H4 (cell line): ENCODE measurements around the gene GDPGP1. TPM values are rescaled to one million over a fixed set of nuclear protein-coding genes. Genes with fewer than 3 reads are reported as not detected.
"Not testable (repeated sequence)": the region's sequence is repeated elsewhere in the genome, so short reads cannot be mapped to it uniquely, and the experiment has no call there.

Experiments
- DNase-seq: peaks from one replicate; pipeline ENCODE4 v3.0.0-alpha.2; 2015; ENCODE audit warnings: low spot score
- total RNA-seq: library from RNA; depleted of rRNA; stranded (reverse); fragments of >200 nt; shearing (Covaris generic); gene quantifications from 2 replicates; pipeline ENCODE4 v1.2.3, GENCODE V29; 2014

The GDPGP1 gene
- total RNA-seq, 1 experiment from 2014 or later = 3.1 TPM

DNA sequence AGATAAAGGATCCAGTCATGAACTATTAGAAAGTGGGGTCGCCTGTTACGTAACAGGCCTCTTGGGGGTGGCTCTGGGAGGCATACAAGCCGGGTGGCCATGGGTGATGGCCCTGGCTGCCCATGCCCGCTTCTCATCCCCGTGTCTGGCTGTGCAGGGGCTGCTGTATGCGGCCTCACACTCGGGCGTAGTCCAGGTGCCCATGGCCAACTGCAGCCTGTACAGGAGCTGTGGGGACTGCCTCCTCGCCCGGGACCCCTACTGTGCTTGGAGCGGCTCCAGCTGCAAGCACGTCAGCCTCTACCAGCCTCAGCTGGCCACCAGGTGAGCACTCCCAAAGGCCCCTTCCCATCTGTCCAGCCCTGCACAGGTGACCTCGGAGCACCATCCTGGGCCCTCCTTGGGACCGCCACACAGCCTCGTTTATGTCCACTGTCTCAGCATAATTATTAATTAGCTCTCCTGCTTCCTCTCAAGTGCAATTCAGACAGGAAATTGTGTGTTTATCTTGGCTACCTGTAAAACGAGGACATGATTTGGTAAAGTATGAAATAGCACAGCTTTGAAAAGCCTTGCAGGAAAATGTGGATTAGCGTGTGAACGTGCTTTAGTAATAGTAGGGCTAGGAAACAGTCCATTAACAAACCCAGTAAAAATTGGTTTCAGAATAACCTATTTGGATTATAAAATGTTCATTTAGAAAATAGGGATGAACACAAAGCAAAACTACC, 8.3 kb upstream of the GDPGP1 start:
- DNase-seq = no peak

DNA sequence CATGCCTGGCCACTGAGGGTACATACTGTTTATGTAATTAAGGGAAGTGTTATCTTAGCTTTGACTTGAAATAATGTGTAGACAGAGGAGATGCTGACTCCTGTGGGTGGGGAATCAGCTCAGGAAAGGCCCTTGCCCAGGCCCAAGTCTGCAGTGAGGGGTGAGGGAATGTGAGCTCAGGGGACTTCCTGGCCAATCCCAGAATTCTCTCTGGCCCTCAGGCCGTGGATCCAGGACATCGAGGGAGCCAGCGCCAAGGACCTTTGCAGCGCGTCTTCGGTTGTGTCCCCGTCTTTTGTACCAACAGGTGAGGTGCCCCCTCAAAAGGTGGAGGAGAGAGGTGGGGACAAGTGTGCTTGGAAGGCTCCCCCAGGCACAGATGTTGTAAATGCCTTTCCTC, 6.7 kb upstream of the GDPGP1 start:
- DNase-seq = no peak

DNA sequence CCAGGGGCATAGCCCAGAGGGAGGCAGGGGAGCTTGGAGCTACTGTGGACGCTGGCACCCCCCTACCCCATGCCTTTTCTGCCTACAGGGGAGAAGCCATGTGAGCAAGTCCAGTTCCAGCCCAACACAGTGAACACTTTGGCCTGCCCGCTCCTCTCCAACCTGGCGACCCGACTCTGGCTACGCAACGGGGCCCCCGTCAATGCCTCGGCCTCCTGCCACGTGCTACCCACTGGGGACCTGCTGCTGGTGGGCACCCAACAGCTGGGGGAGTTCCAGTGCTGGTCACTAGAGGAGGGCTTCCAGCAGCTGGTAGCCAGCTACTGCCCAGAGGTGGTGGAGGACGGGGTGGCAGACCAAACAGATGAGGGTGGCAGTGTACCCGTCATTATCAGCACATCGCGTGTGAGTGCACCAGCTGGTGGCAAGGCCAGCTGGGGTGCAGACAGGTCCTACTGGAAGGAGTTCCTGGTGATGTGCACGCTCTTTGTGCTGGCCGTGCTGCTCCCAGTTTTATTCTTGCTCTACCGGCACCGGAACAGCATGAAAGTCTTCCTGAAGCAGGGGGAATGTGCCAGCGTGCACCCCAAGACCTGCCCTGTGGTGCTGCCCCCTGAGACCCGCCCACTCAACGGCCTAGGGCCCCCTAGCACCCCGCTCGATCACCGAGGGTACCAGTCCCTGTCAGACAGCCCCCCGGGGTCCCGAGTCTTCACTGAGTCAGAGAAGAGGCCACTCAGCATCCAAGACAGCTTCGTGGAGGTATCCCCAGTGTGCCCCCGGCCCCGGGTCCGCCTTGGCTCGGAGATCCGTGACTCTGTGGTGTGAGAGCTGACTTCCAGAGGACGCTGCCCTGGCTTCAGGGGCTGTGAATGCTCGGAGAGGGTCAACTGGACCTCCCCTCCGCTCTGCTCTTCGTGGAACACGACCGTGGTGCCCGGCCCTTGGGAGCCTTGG, 5.9 kb upstream of the GDPGP1 start:
- DNase-seq = no peak

DNA sequence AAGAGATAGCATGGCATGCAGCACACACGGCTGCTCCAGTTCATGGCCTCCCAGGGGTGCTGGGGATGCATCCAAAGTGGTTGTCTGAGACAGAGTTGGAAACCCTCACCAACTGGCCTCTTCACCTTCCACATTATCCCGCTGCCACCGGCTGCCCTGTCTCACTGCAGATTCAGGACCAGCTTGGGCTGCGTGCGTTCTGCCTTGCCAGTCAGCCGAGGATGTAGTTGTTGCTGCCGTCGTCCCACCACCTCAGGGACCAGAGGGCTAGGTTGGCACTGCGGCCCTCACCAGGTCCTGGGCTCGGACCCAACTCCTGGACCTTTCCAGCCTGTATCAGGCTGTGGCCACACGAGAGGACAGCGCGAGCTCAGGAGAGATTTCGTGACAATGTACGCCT, 5.0 kb upstream of the GDPGP1 start:
- DNase-seq = no peak

DNA sequence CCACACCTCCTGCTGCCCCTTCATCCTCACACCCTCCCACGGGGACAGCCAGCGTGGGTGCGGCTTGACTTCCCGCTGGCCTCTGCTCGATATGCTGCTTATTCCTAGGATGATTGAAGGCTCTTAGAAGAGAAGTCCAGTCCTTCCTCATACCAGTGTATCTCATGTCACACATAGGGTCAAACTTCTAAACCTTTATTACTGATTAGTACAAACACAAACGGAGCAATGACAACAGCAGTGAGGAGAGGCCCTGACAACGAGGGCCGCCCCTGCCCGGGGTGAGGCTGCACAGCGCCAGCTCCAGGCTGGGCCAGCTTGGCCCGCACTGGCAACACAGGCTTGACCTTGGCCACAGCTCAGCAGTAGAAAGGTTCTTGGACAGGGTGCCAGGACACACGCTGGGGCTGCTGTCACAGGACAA, 3.9 kb upstream of the GDPGP1 start:
- DNase-seq = no peak

DNA sequence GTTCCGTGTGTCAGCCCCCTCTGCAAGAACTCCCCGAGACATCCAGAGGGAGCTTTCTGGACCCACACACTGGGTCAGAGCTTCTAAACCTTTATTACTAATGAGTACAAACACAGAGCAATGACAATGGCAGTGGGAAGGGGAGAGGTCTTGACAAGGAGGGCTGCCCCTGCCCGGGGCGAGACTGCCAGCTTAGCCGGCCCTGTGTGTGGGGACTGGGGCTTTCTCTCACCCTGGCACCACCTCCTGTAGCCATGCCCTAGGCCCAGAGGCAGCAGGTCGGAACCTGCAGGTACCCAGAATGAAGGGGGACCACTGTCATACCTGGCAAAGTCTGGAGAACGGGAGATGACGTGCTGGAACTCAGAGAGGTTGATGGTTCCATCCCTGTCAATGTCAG, 3.4 kb upstream of the GDPGP1 start:
- DNase-seq = no peak

DNA sequence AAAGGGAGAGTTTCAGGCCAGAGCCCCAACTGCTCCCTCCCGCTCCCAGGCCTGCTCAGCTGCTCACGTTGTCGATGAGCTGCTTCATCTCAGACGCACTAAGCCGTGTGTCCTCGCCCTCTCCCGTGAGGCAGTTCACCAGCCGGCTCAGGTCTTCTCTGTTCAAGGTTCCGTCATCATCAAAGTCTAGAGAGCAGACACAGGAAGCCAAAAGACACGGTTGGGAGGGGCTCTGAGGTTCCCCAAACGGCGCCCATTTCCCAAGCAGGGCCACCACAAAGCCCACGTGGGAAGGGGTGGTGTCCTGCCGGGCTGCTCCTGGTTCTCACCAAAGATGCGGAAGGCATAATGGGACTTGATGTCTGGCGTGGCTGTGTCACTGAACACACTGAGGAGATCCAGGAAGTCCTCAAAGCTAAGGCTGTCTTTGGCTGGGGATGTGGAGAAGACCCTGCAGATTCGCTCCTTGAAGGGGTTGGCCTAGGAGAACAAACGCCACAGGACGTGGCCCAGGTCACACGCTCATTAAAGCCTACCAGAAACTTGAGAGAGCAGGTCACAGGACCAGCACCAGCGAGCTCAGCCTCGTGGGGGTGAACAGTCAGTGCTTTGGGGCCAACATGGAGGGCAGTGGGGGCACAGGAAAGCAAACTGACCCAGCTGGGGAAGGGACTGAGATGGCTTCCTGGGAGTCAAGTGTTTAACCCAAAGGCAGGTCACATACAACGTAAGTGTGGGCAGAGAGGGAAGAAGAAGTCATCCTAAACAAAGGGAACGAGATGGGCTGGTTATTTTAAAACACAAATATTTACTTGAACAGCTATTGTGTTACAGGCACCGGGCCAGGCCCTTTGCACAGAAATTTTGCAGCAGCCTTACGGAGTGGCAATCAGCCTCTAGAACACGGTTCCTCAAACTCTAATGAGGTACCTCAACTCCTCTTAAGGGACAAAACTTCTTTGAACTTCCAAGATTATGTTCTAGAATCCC, 2.7 kb upstream of the GDPGP1 start:
- DNase-seq = no peak

DNA sequence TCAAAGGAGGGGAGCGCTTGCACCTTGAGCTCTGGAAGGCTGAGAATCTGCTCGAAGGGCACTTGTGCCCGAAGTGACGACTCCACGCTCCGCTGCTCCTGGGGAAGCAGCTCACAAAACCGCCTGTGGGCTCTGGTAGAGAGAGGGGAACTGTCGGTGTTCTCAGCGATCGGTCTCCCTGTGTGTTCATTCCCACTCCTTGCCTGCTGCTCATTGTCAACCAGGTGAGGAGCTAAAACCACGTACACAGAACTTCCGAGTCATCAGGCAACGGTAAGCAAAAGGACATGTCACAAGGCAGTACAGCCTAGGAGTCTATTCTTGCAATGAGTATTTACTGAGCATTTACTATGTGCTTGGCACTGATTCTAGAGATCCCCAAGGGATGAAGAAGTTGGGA, 1.8 kb upstream of the GDPGP1 start:
- DNase-seq = no peak

DNA sequence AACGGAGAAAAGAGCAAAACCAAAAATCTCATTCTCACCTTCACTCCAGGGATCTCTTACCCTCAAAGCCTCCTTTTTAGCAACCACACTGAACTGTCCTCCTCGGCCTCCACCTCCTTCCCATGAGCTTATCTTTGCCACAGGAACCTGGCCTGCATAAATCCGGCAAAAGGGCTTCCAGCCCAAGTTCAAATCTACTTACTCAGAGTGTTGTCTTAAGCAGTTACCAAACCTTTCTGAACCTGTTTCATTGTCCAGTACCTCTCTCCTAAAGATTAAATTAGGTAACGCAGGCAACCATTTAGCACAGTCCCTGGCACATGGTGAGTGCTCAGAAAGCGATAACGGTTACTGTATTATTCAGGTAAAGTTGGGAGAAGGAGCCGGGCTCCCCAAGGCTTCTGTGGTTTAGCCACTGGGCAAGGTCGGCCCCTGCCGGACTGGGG, 1.0 kb upstream of the GDPGP1 start:
- no peak for DNase-seq

DNA sequence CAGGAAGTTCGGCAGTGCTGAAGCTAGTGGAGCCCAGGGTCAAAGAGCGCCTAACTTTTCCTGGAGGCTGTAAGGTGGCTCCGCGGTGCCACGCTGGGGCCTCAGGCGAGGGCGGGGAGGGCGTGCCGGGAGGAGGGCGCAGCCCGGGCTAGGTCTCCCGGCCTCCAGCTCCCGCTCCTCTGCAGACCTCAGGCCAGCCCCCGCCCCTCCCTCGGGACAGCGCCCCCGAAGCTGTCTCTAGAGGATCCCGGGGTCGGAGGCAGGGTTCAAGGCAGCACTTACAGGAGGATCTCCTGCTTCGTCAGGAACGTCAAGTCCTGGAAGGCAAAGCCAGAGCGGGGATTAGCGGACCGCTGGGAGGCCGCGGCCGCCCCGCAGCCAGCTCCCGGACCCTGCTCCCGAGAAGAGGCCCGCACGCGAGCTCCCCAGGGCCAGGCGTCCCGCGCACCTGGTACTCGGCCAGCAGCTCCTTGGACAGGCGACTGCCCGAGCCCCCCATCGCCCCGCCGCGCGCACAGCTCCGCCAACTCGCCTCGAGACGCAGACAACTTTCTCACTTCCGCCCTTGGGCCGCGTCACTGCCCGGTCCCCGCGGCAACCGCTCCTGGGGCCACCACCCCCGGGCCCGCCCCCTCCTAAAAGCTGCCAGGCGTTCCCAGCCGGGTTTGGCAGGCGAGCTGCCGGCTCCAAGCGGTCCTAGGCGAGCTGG, 468 bp upstream of the GDPGP1 start, which contains the start of gene CIB1:
CIB1 (minus strand) TSS at position 555 of the 709 bp plus-strand sequence; CDS start at position 499, 56 bp downstream.
- peak; percentile 90 for DNase-seq

DNA sequence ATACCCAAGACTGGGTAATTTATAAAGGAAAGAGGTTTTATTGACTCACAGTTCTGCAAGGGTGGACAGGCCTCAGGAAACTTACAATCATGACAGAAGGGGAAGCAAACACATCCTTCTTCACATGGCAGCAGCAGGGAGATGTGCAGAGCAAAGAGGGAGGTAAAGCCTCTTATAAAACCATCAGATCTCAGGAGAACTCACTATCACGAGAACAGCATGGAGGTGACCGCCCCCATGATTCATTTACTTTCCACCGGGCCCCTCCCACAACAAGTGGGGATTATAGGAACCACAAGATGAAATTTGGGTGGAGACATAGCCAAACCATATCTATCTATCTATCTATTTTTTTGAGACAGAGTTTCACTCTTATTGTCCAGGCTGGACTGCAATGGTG, 5.4 kb downstream of the GDPGP1 start:
- no peak for DNase-seq

DNA sequence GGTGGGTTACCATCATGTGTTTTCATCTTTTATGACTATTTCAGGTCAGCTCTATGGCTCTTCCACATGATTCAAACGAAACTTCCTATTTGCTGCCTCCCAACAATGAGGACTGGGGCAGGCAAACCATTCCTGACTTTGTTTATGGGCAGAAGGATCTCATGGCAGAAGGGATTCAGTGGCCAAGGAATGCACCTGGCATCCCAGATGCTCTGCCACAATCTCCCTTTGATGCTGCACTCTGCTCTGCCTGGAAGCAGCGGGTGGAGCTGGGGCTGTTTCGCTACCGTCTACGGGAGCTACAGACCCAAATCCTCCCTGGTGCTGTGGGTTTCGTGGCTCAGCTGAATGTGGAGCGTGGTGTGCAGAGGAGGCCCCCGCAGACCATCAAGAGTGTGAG, 6.8 kb downstream of the GDPGP1 start:
- DNase-seq = no peak

DNA sequence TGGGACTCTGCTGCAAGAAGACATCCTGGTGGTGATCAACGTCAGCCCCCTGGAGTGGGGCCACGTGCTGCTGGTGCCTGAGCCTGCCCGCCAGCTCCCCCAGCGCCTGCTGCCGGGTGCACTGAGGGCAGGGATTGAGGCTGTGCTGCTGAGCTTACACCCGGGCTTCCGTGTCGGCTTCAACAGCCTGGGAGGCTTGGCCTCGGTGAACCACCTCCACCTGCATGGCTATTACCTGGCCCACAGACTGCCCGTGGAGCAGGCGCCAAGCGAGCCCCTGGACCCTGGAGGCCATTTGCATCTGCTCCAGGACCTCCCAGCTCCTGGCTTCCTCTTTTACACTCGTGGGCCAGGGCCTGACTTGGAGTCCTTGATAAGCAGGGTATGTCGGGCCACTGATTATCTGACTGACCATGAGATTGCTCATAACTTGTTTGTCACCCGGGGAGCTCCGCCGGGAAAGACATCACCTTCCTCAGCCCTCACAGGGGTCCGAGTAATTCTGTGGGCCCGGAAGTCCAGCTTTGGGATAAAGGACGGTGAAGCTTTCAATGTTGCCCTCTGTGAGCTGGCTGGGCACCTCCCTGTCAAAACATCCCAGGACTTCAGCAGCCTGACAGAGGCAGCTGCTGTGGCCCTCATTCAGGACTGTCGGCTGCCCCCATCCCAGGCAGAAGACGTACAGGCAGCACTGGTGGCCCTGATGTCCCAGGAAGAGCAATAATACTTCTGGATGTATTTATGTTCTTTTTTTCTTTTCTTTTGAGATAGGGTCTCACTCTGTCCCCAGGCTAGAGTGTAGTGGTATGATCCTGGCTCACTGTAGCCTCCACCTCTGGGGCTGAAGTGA, 7.6 kb downstream of the GDPGP1 start:
- DNase-seq = no peak

DNA sequence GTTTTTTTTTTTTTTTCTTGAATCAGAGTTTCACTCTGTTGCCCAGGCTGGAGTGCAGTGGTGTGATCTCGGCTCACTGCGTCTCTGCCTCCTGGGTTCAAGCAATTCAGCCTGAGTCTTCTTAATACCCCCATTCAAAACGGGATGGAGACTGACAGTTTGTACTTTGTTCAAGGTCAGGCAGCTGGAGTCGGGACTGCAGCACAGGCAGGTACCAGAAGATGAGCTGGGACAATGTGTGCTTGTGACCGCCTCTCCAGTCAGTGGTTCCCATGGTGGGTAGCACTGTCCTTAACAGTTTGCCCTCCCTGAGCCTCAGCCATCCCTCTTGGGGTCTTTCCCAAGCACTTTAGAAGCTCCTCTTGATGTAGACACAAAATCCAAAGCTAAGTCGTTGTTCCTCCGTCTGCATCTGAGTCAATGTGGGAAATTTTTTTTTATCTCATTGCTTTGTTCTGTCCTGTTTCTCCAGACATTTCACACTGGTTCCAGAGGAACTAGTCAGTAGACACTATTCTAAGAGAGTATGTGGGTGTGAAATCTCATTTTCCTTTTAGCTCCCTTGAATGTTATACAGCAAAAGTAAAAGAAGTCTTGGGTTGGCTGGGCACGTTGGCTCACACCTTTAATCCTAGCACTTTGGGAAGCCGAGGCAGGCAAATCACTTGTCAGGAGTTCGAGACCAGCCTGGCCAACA, 10.1 kb downstream of the GDPGP1 start:
- no peak for DNase-seq

DNA sequence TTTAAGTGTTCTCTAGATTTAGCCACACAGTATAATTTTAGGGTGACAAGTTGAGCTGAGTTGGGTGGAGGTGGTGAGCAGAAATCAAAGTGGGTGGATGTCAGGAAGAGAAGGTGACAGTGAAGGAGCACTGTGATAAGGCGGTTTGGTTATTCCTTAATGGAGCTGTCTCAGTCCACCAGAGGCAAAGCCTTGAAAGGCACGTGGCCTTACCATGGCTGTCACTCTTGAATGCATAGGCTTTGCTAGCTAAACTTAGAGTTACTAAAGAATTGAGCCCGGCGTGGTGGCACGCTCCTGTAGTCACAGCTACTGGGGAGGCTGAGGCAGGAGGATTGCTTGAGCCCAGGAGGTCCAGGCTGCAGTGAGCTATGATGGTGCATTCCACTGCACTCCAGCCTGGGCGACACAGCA, 14.8 kb downstream of the GDPGP1 start:
- DNase-seq = no peak

DNA sequence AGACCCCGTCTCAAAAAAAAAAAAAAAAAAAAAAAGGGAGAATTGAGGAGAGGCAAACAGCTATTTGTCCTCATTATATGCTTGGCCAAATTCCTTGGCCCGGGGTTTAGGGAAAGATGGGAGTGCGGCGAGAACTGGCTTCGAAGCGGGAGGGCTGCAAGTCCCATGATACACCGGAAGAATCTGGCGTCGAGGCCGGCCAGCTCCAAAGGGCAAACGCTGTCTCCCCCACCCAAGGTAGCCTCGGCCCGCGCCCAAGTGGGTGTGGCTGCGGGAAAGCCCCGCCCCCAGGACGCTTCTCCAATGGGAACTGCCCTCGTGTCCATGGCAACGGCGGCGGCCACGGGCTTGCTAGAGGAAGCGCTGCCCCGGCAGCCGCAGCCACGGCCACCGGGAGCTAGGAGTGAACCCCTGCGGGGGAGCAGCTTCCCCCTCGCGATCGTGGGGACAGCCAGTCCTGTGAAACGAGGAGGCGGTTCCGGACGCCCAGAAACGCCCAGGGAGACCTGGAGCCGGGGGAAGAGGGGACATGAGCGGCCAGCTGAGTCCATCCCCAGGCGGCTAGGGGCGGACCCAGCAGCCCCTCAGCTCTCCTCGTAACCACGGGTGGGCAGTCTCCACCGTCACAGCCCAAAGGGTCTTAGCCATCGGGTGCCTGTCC, 15.3 kb downstream of the GDPGP1 start, which contains the start of gene TTLL13:
TTLL13 (plus strand) TSS at position 354 of the 661 bp plus-strand sequence. CDS start 1,075 bp downstream, outside the sequence.
- DNase-seq = peak; percentile 81

DNA sequence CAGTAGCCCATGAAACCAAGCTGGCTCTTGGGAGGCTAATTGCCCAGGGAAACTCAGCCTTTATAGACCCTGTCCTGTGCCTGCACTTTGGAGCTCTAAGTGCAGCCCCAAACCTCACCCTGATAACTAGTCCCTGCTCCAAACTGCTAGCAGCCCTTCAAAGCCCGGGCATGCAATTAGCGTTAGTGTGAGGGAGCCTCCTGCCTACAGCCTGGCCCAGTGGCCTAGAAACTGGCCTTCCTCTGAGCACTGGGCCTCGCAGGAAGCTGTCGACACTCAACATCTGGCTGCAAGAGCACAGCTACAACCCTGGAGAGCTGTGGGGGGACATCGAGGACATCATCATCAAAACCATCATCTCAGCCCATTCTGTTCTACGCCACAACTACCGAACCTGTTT, 23.8 kb downstream of the GDPGP1 start:
- DNase-seq = no peak

DNA sequence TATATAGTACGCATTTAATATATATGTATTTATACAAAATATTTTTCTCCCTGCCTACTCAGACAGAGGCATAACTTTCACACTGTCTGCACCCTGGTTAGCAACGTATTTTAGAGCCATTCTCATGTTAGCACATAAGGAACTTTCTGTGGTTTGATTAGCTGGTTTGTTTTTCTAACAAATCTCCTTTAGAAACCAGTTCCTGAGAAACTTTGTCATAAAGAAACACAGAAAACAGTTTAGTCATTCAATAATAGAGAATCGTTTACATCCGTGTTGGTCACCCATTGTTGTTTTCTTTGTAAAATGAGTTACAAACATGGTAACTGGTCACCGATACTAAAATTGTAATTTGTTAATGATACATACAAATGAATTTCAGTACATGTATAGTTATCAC, 25.5 kb downstream of the GDPGP1 start:
- DNase-seq = no peak

DNA sequence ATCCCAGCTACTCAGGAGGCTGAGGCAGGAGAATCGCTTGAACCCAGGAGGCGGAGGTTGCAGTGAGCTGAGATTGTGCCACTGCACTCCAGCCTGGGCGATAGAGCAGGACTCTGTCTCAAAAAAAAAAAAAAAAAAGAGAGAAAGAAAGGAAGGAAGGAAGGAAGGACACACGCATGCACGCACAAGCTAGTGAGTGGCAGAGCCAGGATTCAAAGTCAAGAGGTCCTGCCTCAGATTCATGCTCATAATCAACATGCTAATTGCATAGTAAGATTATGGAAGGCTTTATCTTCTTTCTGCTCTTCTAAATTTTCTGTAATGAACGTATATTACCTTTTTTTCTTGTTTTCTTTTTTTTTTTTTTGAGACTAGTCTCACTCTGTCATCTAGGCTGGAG, 26.7 kb downstream of the GDPGP1 start:
- DNase-seq = not testable (repeated sequence)
